ENCODE data around the gene PARD3.
"Not testable (repeated sequence)": the region's sequence is repeated elsewhere in the genome, so short reads cannot be mapped to it uniquely, and the experiment has no call there.

PARD3 gene

DNA sequence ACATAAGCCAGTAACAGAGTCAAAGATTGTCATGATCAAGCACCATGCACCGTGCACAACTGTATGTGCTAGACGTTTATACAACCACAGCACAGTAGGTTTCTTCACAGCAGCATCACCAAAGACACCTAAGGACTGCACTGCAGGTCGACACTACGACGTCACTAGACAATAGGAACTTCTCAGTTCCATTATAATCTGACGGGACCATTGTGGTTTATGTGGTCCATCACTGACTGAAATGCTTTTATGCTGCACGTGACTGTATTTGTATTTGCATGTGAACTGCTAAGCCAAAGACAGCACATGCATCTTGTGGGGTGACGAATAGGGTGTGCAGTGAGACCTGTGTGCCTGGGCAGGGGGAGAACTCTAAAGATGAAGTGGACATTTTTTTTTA, 164.9 kb downstream of the PARD3 start:
- DNase-seq (ENCODE audit: low read depth in 2 of 2): no peak

DNA sequence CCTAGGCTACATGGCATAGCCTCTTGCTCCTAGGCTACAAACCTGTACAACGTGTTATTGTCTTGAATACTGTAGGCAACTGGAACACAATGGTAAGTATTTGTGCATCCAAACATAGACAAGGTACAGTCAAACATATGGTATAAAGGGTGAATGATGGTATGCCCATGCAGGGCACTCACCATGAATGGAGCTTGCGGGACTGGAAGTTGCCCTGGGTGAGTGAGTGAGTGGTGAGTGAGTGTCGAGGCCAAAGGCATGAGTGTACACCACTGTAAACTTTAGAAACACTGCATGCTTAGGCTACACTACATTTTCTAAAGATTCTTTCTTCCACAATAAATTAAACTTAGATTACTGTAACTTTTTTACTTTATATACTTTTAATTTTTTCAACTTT, 165.7 kb downstream of the PARD3 start:
- no peak for DNase-seq (ENCODE audit: low read depth in 2 of 2)

DNA sequence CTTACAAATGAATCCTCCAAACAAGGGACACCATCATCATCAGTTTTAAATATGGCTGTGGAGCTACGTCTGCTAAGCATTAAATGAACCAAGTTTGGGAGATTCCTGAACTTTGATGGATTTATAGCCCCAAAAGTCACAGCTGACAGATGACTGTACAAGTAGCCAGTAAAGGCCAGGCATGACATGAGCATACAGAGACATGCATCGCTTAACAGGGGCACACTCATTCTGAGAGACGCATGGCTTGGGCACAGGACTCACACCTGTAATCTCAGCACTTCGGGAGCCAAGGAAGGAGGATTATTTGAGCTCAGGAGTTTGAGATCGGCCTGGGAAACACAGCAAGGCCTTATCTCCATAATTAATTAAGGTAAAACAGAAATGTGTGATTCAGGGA, 166.2 kb downstream of the PARD3 start:
- DNase-seq (ENCODE audit: low read depth in 2 of 2): no peak

DNA sequence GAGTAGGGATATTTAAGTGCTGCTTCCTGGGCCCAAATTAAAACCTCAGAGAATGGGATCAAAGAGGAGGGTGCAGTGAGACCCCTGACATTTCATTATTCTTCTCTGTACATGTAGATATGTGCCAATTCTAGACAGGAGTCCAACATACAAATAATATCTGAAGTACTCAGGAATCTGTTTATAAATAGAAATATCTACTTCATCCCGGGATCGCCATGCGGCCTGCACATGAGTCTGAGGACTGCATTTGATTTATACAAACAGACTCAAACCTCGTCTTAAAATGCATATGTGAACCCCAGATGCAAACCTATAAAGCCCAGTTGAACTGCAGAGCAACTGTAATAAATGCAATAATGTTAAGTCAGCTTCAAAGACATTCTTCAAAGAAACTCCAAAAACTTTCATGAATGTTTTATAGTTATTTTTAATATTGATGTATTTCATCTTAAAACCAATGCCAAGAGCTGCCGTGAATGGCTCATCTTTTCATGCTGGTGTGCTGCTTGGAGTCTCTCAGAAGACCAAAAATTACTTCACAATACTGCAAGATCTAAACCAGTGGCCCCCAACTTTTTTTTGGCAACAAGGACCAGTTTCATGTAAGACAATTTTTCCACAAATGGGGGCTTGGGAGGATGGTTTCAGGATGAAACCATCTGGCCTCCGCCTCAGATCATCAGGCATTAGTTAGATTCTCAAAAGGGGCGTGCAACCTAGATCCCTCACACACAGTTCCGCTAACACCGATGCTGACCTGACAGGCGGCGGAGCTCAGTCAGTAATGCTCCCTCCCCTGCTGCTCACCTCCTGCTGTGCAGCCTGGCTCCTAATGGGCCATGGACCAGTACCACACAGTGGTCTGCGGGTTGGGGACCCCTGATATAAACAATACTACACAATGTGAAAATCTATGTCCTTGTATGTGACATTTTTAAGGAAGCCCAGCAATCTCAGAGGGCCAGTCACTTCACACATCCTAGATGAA, 166.9 kb downstream of the PARD3 start:
- no peak for DNase-seq (ENCODE audit: low read depth in 2 of 2)

DNA sequence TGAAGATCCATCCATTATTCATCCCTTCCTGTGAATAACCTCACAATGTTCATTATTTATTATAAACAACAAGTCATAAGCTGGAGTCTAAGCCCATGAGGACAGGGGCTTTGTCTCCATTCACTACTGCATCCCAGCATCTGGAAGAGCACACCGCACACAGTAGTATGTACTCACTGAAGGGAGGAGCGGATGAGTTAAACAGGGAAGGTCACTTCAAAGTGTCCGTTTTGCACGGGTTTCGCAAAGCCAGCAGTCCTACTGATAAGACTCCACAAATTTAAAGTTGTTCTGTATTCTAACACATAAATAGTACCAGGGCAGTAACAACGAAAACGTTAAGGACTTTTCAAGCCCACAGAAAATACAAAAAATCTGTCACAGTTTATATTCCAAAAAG, 167.9 kb downstream of the PARD3 start:
- DNase-seq (ENCODE audit: low read depth in 2 of 2): no peak

DNA sequence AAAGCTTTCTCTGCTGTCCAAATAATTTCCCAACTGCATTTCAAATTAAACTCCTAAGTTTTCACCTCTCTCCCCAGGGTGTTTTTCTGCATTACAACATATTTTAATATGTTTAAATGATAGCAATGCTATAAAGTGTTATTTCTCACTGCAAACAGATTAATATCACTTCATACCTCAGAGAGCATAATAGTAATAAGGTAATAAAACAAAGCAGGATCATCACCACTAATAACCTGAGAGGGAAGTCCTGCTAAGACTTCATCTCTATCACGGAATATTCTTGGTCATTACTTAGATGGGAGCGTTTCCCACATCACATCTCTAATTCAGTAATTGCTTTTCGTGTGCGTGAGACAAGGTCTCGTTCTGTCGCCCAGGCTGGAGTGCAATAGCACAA, 168.8 kb downstream of the PARD3 start:
- DNase-seq (ENCODE audit: low read depth in 2 of 2): no peak

DNA sequence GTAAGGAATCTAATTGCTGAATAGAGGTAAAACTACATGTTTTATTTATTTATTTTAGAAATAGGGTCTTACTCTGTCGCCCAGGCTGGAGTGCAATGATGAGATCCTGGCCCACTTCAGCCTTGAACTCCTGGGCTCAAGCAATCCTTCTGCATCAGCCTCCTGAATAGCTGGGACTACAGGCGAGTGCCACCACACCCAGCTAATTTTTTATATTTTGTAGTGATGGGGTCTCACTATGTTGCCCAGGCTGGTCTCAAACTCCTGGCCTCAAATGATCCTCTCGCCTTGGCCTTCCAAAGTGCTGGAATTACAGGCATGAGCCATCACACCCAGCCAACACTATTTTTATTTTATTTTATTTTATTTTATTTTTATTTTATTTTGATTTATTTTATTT, 170.3 kb downstream of the PARD3 start:
- DNase-seq (ENCODE audit: low read depth in 2 of 2): not testable (repeated sequence)

DNA sequence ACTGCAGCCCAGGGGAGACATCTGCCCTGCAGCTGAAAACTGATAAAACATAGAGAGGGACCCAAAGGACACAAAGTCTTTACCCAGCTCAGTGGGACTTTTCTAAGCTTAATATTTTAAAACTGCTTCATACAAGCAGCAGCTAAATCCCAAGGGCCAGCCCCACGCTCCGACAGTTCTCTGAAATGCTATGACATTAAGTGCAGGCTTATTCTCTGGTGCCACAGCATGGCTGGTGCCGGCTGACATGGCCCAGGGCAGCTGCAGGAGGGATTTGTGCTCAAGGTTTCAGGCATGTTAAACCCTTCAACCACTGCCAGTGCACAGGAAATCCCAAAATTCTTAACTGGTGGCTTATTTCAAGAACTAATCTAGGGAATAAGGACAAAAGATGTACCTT, 170.9 kb downstream of the PARD3 start:
- no peak for DNase-seq (ENCODE audit: low read depth in 2 of 2)

DNA sequence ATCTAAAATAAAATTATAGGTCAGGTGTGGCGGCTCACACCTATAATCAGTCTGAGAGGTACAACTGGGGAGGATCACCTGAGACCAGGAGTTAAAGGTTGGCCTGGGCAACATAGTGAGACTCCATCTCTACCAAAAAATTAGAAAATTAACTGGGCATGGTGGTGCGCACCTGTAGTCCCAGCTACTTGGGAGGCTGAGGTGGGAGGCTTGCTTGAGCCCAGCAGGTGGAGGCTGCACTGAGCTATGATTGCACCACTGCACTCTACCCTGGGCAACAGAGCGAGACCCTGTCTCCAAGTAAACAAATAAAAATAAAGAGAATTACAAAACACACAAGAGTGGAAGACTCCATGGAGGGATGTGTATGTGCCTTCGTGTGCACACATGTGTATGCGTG, 171.5 kb downstream of the PARD3 start:
- DNase-seq (ENCODE audit: low read depth in 2 of 2): no peak

DNA sequence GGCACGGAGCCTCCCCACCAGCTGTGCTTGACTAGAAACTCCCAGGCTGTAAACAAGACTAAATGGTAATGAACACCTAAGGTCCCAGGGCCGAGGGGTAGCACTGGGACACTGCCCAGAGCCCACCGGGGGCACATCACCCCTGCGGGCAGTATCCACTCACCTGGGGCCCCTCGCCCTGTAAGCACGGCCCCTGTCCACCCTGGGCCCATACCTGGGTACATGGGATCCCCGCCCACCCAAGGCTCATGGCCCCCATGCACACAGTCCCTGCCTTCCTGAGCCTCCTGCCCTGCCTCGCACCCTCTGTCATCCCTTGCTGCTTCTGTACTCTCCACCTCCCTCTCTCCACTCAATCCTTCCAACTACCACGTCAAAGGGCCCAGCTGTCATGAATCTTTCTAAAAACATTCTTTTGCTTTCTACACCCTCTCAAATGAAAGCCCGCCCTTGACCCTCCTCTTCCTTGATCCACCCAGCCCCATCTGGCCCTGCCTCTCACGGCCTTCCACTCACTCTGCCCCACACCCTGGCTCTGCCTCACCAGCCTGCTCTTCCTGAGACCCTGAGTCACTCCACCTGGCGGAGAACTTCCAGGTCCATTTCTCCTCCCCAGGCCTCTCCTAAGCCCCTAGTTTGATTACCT, 173.1 kb downstream of the PARD3 start:
- no peak for DNase-seq (ENCODE audit: low read depth in 2 of 2)

DNA sequence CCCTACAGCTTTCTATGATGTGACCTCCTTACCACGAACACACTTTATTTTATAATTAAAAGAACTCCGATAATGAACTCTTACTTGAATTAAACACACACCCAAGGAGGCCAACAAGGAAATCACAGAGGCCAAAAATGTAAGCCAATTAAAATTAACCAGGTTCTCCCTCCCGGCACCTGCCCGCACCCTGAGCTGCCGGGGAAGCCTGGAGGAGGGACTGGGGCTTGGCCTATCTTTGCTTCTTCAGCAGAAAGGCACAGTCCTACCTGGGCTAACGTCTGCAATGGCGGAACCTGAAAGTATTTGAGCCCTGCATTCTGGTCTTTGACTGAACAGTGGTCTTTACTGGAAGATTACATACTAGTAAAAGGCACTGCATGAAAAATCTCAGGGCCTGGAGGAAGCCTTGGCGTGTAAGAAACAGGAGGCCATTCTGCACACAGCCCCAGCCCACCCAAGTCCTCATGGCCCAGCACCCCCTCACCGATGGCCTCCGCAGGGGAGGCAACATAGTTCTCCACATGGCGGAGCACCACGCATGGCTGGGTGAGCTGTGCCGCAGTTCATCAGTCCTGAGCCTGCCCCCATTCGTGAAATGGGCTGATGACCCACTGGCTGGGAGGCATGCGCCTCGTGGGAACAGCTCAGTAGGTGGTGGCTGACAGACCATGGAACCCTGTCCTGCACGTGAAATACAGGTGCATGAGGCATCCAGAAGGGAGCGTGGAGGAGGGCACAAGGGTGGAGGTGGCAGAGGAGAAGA, 173.8 kb downstream of the PARD3 start:
- DNase-seq (ENCODE audit: low read depth in 2 of 2): no peak

DNA sequence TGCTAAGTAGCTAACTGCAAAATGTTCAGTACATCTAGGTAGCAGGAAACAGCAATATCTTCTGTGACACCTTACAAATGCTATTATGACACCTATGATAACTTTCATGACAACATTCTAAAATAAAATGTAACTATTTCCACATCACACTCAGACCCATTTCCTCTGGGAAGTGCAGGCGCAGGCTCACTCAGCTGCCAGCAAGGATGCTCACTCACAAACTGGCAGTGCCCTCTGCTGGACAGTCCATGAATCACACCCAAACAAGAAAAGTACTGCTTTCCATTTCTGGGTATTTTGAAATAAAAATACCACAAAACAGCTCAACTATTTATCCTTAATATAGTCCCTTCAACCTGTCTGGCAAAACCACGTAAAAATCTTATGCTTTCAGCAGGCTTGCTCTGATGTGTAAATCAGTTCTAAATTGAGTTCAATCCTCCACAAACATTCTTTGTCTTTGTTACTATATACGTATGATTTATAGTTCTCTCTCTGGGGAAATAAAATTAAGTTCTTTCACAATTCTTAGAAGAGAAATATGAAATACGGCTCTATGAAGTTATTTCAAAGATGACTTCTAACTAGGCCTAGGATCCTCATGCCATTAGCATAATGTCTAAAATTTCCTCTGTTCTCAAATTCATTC, 176.6 kb downstream of the PARD3 start:
- DNase-seq (ENCODE audit: low read depth in 2 of 2): peak; percentile 38 to 51

DNA sequence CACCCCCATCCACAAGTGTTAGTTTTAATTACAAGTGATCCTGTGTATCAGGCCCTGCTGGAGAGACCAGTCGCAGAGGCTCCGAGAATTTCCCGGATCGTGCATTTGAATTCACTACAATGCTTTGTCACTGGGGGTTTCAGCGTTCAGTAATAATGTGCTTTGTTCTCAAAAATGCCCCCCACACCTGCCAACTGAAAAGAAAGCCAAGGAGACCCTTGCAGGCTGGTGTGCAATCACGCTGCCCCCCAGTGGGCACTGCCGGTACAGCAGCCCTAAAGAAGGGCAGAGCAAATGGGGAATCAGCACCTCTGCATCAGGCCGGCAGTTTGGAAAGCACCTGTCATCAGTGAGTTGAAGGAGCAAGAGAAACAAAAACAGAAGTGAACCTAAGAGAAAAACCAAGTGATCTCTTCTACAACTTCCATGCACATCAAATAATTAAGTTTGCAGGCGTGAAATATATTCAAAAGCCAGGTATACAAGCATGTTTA, 177.6 kb downstream of the PARD3 start:
- DNase-seq (ENCODE audit: low read depth in 2 of 2): peak; percentile 42 to 54

DNA sequence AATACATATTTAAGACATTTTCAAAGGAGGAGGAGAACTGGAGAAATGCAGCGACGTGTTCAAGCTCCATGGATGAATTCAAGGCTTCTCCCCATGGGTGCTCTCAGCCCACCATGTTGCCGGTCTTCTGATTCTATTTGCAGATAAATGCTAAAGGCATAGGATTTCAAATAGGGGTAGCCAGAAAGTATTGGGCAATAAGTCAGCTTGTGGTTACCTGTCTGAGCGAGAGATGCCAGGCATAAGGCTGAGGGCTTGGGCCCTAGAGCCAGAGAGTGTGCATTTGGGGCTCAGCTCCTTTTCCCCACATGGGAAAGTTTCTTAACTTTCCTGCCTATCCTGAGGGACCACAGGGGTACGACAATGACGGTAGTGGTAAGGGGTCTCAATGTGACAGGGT, 180.0 kb downstream of the PARD3 start:
- DNase-seq (ENCODE audit: low read depth in 2 of 2): no peak

DNA sequence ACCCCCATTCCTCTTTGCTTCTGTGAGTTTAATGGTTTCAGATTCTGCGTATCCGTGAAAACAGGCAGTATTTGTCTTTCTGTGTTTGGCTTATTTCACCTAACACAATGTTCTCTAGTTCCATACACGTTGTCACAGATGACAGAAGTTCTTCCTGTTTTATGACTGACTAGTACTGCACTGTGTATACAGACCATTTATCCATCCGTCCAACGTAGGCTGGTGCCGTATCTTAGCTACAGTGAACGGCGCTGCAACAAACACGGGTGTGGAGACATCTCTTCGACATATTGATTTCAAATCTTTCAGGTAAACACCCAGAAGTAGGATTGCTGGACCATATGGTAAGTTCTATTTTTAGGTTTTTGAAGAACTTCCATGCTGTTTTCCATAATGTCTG, 181.7 kb downstream of the PARD3 start:
- no peak for DNase-seq (ENCODE audit: low read depth in 2 of 2)

DNA sequence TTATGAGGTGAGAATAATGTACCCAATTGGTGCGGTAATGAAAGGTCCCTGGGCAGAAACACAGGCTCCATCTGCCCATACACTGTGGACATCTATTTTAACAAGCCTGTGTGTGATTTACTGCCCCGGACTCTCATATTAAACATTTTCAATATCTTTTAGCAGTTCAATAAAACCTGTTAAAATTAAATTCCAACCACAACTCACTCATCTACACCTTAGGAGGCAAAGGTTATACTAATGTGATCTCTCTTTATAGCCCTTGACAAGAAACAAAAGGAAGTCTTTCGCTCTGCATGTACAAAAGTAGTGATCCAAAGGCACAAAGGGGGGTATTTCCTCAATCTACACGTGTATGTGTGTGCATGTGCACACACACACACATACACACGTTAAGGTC, 186.0 kb downstream of the PARD3 start:
- DNase-seq (ENCODE audit: low read depth in 2 of 2): no peak

DNA sequence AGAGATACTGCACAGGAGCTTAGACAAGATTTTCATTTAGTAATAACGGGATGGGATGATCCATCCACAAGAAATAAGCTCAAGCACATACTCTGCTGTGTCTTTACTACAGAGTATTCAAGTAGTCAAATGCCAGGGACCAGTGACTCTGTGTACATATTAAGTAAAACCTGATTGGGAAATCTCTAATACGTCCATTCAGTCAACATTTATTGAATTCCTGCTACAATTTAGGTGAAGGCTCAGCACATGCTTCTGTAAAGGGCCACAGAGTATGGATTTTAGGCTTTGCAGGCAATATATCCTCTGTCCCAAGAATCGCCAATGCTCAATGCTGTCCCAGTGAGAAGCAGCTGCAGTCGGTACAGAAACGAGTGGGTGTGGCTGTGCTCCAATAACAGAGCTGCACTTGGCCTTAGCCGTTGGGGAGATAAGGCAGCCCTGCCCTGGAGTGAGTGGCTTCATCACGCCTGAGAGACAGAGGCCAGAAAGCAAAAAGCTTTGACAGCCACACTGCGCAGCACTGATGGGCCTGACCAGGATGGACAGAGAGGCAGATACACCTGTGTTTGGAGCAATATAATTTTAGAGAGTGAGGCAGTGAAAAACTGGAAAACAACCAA, 186.8 kb downstream of the PARD3 start:
- DNase-seq (ENCODE audit: low read depth in 2 of 2): no peak

DNA sequence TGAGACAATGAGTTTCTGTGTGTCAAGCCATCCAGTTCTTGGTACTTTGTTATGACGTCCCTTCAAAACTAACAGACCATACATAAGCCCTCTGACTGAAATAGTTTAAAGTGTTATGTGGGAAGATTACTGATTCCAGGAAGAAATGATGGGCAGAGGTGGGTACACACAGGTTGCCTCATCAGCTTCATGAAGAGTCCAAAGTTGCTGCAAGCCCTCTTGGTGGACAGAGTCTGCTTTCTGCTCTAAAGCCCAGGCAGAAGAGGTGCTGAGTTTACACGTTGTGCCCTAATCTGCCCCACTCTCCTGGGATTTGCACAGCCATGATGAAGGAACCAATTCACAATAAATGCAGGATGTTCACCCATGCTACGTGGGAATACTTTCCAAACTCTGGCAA, 187.4 kb downstream of the PARD3 start:
- DNase-seq (ENCODE audit: low read depth in 2 of 2): no peak

DNA sequence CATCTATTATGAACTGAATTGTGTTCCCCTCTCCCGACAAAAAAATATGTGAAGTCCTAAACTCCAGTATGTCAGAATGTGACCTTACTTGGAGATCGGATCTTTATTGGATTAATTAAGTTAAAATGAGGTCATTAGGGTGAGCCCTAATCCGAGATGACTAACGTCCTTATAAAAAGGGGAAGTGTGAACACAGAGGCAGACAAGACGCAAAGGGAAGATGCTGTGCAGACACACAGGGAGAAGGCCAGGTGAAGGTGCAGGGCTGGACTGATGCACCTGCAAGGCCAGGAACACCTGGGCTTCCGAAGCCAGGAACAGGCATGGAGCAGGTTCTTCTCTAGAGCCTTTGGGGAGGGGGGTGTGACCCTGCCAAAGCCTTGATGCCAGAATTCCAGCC, 187.8 kb downstream of the PARD3 start:
- no peak for DNase-seq (ENCODE audit: low read depth in 2 of 2)

DNA sequence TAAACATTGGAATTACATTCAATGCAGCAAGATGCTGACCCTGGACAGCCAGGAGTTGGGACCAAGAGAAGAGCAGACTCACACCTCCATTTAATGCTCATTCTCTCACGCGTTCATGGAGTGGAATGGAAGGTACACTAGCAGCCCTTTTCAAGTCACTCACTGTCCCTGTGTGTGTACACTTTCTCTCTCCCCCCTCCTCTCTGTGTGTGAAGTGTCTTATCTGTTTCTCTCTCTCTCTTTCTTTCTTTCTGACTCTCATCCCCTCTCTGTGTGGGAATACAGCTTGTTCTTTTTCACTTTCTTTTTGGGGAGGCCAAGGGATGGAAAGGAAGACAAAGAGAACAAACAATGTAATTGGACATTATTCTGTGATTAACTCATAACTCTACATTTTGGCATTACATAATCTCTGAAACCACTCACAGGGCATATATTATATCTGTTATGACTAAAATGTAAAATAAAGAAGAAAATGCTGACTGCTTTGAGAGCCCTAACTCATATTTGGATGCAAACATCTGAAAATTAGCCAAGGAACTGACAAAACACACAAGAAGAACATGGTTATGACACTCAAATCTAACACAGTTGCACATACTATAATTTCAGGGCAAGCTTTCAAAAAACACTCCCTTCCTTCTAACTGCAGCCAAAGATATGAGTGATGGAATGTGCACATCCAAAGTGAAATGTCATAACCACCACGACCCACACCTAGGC, 188.8 kb downstream of the PARD3 start:
- no peak for DNase-seq (ENCODE audit: low read depth in 2 of 2)

All from stimulated activated CD8-positive, alpha-beta memory T cell treated with anti-CD3 and anti-CD28 coated beads, Interleukin-2, amount 100 ng/mL, for 48 hours (primary cell).